GM19455 (cell line): ENCODE measurements around the gene NANOS2.
A peak's percentile ranks its signal among the peaks of the same experiment; 100 is the strongest.

Experiments used
- ATAC-seq: cut with Tn5 transposase; IDR thresholded peaks from one replicate; pipeline ENCODE4 v1.9.1; 2021; ENCODE audit not compliant: unreplicated experiment

The NANOS2 gene

GRCh38 chr19:45929247-45929646 lies 14.7 kb upstream of the NANOS2 start:
- no peak for ATAC-seq

DNA sequence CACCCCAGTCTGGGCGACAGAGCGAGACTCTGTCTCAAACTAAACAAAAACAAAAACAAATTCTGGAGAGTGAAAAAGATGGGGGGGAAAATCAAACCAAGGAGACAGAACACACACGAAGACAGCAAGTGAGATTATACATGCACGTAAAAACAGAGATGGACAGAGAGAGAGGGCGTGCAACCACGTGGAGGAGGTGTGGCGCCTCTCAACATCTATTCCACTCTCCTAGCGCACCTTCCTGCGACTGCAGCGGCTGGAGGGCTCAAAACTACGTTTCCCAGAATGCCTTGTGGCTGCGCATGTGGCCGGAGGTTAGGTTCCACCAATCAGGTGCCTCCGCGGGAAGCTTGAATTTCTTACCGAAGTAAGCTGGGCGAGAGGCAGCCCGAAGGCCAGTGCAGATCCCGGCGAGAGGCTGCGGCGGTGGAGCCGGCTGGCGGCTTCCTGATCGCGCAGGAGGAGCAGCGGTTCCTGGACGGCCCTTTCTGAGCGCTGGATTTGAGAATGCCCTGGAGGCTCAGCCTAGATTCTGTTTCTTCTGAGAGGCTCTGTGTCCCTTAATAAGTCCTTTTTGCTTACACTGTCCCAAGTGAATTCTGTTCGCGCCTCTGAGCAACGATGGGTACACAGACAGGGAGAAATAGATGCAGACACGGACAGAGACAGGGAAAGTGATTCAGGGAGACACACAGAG lies 13.1 kb upstream of the NANOS2 start:
- no peak for ATAC-seq

DNA sequence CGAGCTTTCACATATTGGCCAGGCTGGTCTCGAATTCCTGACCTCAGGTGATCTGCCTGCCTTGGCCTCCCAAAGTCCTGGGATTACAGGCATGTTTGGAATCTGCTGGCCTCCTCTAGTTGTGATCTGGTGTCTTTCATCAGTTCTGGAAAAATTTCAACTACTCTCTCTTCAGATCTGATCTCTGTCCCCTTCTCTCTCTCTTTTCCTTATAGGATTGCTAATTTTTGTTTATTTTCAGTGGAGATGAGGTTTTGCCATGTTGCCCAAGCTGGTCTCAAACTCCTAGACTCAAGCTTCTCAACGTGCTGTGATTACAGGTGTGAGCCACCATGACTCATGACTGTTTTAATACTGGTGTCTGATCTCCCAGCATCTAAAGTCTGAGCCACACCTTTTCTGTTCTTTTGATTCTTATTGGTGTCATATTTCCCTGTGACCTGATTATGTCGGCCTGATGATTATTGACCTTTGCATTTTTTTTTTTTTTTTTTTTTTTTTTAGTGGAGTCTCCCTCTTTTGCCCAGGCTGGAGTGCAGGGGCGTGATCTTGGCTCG lies 10.4 kb upstream of the NANOS2 start:
- no peak for ATAC-seq

DNA sequence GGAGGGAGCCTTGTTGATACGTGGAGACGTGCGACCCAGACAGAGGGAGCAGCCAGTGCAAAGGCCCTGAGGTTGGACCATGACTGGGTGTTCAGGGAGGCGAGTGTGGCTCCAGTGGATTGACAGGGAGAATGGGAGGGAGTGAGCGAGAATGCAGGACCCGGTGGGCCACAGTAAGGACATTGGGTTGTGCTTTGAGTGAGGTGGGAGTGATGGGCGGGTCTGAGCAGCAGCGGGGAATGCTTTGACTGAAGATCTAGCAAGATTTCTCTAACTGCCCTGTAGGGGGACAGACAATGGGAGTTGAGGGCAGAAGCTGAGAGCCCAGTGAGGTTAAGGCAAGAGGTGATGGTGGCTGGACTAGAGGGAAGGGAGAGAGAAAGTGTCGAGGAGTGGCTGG lies 7.7 kb upstream of the NANOS2 start:
- ATAC-seq, result no peak

DNA sequence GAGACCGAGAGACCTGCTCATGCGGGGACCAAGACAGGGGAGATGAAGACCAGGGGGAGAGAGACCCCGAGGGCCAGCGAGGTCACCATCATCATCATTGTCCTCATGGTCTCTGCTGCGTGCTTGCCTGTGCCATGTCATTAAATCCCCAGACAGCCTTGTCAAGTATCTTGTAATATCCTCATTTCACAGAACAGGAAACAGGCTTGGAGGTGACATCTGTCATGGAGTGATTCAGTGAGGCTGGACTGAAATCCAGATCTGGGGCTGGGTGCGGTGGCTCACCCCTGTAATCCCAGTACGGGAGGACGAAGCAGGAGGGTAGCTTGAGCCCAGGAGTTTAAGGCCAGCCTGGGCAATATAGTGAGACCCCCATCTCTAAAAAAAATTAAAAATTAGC lies 5.9 kb upstream of the NANOS2 start:
- no peak for ATAC-seq

DNA sequence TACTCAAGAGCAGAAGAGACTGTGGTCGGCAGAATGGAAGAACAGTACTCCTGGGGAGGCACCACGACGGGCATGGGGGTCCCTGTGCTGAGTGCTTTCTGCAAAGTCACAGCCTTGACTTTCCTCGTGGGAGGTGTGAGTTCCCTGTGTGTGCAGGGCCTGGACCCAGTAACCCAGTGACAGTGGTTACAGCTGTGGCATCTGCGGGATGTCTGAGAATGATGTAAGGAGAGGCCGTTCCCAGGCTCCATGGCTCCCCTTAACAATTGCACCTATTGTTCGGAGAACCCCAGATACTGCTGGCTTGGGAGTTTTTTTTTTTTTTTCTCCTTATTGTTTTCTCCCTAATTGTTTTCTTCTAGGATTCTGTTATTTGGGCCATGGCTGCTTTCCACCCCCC lies 5.1 kb upstream of the NANOS2 start:
- no peak for ATAC-seq

GRCh38 chr19:45918721-45919120 lies 4.1 kb upstream of the NANOS2 start:
- ATAC-seq, result no peak

- no peak for ATAC-seq
Observed at GRCh38 chr19:45917421-45918091, 3.0 kb upstream of the NANOS2 start.

DNA sequence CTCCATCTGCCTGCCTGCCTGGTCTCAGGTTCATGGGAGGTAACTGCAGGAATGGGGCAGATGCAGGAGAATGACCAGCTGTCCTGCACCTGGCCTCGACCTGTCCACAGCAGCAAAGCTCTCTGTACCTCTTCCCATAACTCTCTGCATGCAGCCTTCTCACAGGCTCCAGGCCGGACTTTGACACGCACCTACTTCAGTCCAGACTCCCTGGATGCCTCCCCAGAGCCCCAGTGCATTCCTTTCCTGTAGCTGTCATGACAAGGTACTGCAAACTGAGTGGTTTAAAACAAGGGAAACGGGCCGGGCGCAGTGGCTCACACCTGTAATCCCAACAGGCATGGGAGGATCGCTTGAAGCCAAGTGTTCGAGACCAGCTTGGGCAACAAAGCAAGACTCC lies 3.3 kb downstream of the NANOS2 start:
- ATAC-seq, result no peak

DNA sequence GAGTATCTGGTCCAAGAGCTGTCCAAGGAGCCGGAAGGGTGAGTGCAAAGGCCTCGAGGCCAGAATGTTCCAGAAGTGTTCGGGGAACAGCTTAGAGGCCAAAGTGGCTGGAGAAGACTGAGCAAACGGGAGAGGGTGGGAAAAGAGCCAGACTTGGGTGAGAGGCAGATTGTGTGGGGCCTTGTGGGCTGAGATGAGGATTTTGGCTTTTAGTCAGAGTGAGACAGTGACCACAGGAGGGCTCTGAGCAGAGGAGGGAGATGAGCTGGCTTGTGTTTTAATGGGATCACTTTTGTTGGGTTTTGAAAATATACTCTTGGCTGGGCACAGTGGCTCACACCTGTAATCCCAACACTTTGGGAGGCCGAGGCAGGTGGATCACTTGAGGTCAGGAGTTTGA lies 5.6 kb downstream of the NANOS2 start:
- ATAC-seq, result no peak

GRCh38 chr19:45906221-45906620 lies 8.4 kb downstream of the NANOS2 start:
- ATAC-seq, result no peak

DNA sequence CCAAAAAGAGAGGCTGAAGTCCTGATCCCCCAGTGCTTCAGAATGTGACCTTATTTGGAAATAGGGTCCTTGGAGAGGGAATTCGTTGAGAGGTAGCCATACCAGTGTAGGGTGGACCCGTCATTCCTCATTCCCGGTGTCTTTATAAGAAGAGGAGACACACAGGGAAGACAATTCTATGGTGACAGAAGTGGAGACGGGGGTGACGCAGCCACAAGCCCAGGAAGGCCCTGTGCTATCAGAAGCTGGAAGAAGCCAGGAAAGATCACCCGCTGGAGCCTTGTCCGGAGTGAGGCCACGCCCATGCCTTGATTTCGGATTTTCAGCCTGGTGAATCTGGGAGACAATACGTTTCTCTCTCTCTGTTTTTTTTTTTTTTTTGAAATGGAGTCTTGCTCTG lies 9.6 kb downstream of the NANOS2 start:
- ATAC-seq, result no peak

DNA sequence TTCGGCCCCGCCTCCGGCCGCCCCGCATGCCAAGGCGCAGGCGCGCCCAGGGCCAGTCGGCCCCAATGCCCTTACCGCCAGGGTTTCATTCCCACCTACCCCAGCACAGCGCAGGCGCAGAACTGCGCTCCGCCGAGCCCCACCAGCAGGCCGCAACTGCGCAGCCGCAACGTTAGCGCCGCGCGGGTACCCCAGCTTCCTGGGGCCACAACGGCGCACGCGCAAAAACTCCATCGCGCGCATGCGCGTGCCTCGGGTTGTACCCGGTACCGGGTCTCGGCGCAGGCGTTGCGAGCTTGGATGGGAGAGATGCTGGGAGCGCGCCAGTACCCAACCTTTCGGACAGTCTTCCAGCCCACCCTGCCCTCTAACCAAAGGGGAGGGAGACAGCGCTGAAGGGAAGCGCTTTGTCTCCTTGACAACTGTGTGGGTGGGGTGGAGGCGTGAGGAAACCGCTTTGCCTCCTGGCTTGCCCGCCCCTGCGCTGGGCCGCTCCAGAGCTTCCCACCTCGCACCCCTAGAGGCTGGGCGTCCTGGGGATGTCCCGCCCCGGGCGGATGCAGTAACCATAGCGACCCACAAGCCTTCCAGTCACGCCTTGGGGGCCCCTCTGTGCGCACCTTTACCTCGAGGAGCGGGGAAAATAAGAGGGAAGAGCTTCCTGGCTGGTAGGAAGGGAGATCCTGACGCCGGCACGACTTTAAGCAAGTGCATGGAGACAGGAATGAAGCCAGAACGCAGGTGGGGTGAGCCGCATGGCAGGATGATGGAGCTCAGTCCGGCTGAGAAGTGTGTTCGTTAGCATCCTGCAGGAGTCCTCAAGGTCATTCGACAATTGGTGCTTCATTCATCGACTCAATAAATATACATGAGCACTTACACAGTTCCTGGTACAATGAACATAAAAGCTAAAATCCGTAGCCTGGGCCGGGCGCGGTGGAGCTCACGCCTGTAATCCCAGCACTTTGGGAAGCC lies 11.6 kb downstream of the NANOS2 start:
- ATAC-seq, result peak; percentile 84

GRCh38 chr19:45901912-45902650 lies 12.5 kb downstream of the NANOS2 start, which contains the start of gene MYPOP:
Gene MYPOP (minus strand): TSS chr19:45902613. CDS start chr19:45901773, 840 bp downstream.
- ATAC-seq, result no peak

- no peak for ATAC-seq
Observed at GRCh38 chr19:45901432-45901911, 13.1 kb downstream of the NANOS2 start.

DNA sequence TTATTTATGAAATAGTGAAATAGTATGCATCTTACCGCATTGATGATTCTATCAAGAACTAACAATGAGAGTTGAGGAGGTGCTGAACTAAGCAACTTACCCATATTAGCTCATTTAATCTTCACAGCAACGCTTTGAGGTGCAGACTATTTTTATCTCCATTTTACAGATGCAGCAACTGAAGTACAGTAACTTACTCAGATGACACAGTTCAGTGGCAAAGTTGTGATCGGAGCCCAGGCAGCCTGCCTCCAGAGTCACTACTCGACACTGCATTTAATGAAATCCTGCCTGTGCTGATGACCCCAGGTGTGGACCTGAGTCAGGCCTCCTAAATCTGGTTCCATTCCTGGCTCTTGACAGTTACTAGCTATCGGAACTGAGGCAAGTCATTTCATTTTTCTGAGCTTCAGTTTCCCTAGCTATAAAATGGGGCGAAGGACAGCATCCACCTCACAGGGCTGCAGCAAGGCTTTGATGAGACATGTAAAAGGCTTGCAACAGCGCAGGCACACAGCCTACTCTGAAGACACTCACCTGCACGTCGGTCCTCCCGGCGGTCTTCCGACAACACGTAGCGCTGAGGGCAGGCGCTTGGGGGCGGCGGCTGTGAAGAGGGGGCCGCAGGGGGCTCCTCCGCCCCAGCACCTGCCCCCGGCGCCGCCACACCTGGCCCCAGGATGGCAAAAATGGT lies 13.7 kb downstream of the NANOS2 start:
- no peak for ATAC-seq

GRCh38 chr19:45899919-45900589 lies 14.5 kb downstream of the NANOS2 start:
- no peak for ATAC-seq

DNA sequence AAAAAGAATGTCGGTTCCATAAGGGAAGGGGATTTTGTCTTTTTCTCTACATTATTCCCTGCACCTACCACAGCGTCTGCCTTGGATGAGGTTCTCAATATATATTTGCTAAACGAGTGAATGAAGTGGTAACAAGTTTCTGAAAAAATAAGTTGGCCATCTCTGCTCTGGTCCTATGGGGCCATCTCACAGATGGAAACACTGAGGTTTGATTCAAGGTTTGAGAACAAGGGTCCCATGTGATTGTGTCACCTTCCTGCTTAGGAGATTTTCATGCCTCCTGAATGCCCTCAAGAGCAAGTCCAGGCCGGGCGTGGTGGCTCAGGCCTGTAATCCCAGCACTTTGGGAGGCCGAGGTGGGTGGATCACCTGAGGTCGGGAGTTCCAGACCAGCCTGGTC lies 15.3 kb downstream of the NANOS2 start:
- ATAC-seq, result no peak

DNA sequence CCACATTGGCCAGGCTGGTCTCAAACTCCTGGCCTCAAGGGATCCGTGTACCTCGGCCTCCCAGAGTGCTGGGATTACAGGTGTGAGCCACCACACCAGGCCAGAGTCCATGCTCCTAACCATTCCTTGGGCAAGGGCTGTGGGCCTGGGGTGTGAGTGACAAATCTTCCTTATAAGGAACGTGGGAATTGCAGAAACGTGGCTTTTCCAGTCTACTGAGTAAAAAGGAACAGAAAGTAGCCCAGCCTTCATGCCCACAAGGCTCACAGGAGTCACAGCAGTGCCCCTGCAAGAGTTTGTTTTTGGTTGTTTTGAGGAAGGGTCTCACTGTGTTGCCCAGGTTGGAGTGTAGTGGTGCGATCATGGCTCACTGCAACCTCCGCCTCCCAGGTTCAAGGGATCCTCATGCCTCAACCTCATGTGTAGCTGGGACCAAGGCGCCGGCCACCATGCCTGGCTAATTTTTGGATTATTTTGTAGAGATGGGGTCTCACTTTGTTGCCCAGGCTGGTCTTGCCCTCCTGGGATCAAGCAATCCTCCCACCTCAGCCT lies 17.2 kb downstream of the NANOS2 start:
- ATAC-seq, result no peak
